Measurements from ENCODE around the gene CADPS. TPM values are rescaled to one million over a fixed set of nuclear protein-coding genes. Genes with fewer than 3 reads are reported as not detected.
"Not testable (repeated sequence)": the region's sequence is repeated elsewhere in the genome, so short reads cannot be mapped to it uniquely, and the experiment has no call there.

Gene CADPS
- total RNA-seq, 1 experiment from 2014 or later = 0.11 TPM

GRCh38 chr3:62601238-62602070 lies 273.8 kb downstream of the CADPS start:
- peak; percentile 95 for DNase-seq (ENCODE audit: low read depth)

GRCh38 chr3:62600033-62600432 lies 275.2 kb downstream of the CADPS start:
- DNase-seq (ENCODE audit: low read depth) = peak; percentile 72

- DNase-seq (ENCODE audit: low read depth) = peak; percentile 74
Observed at GRCh38 chr3:62597491-62597890, 277.7 kb downstream of the CADPS start.

GRCh38 chr3:62592408-62592807 lies 282.8 kb downstream of the CADPS start:
- DNase-seq (ENCODE audit: low read depth) = no peak

- DNase-seq (ENCODE audit: low read depth) = peak; percentile 86
Observed at GRCh38 chr3:62589078-62589477, 286.1 kb downstream of the CADPS start.

- peak; percentile 99 for DNase-seq (ENCODE audit: low read depth)
Observed at GRCh38 chr3:62587579-62588031, 287.6 kb downstream of the CADPS start.

- peak; percentile 98 for DNase-seq (ENCODE audit: low read depth)
Observed at GRCh38 chr3:62587169-62587568, 288.0 kb downstream of the CADPS start.

GRCh38 chr3:62586356-62586755 lies 288.9 kb downstream of the CADPS start:
- DNase-seq (ENCODE audit: low read depth) = peak; percentile 86

GRCh38 chr3:62585861-62586260 lies 289.4 kb downstream of the CADPS start:
- peak; percentile 58 for DNase-seq (ENCODE audit: low read depth)

GRCh38 chr3:62584636-62585035 lies 290.6 kb downstream of the CADPS start:
- no peak for DNase-seq (ENCODE audit: low read depth)

- no peak for DNase-seq (ENCODE audit: low read depth)
Observed at GRCh38 chr3:62582495-62583172, 292.6 kb downstream of the CADPS start.

- DNase-seq (ENCODE audit: low read depth) = not testable (repeated sequence)
Observed at GRCh38 chr3:62580485-62580884, 294.7 kb downstream of the CADPS start.

GRCh38 chr3:62577153-62577552 lies 298.1 kb downstream of the CADPS start:
- DNase-seq (ENCODE audit: low read depth) = no peak

- DNase-seq (ENCODE audit: low read depth) = no peak
Observed at GRCh38 chr3:62574266-62574898, 300.8 kb downstream of the CADPS start.

GRCh38 chr3:62571916-62572315 lies 303.3 kb downstream of the CADPS start:
- DNase-seq (ENCODE audit: low read depth) = no peak

- DNase-seq (ENCODE audit: low read depth) = no peak
Observed at GRCh38 chr3:62570888-62571287, 304.3 kb downstream of the CADPS start.

GRCh38 chr3:62569609-62570008 lies 305.6 kb downstream of the CADPS start:
- no peak for DNase-seq (ENCODE audit: low read depth)

GRCh38 chr3:62567097-62568021 lies 307.9 kb downstream of the CADPS start:
- DNase-seq (ENCODE audit: low read depth) = peak; percentile 81

- no peak for DNase-seq (ENCODE audit: low read depth)
Observed at GRCh38 chr3:62566022-62566557, 309.1 kb downstream of the CADPS start.

- DNase-seq (ENCODE audit: low read depth) = no peak
Observed at GRCh38 chr3:62562596-62562995, 312.6 kb downstream of the CADPS start.

- DNase-seq (ENCODE audit: low read depth) = peak; percentile 84
Observed at GRCh38 chr3:62562017-62562416, 313.2 kb downstream of the CADPS start.
